ENCODE data around the gene HHATL.

GRCh38 chr3:42652611-42653302 is 49.8 kb downstream of the HHATL start:
- no peak for TF ChIP-seq TARDBP (IDR thresholded peaks at IDR 0.05; ENCODE audit: borderline replicate concordance)
- TF ChIP-seq CTCF (IDR thresholded peaks at IDR 0.05 in 2 of 3, conservative IDR thresholded peaks at IDR 0.05 in 1 of 3; ENCODE audit: control insufficient read depth in 2 of 3, extremely low read depth in 1 of 3, insufficient read depth in 1 of 3, low read depth in 3 of 3, low read length in 3 of 3): no peak
- no peak for TF ChIP-seq EP300 (IDR thresholded peaks at IDR 0.05; ENCODE audit: borderline replicate concordance in 1 of 2, control insufficient read depth in 1 of 2, low read depth in 2 of 2, low read length in 2 of 2)
- peak; percentile 73 for TF ChIP-seq POLR2A (IDR thresholded peaks at IDR 0.05; ENCODE audit: low read depth, low read length)
- TF ChIP-seq SKIL (IDR thresholded peaks at IDR 0.05; ENCODE audit: low read depth, poor library complexity, severe bottlenecking): no peak
